GM23338 (cell line): ENCODE results near the gene AEN. TPM values are rescaled to one million over a fixed set of nuclear protein-coding genes. Genes with fewer than 3 reads are reported as not detected.

Experiments
- ATAC-seq: fragments of 200-7000 bp; cut with Tn5 transposase; 3 replicates; pipeline ENCODE4 v1.9.1; 2020
- DNase-seq: peaks from one replicate; pipeline ENCODE4 v3.0.0-alpha.2; 2015; ENCODE audit warnings: low spot score
- H2AFZ ChIP-seq: fragments of 200-600 bp; sonication (generic); 2 replicates; pipeline ENCODE4 v1.8.0; 2016; ENCODE audit warnings: antibody characterized with exemption, mild to moderate bottlenecking, moderate library complexity
- H3F3A ChIP-seq: fragments of 200-600 bp; sonication (generic); replicated peaks from 2 replicates; pipeline ENCODE4 v1.8.0; 2017; ENCODE audit warnings: antibody characterized with exemption, mixed run types, low read depth
- H3K27ac ChIP-seq: fragments of 200-600 bp; sonication (generic); 2 replicates; pipeline ENCODE4 v1.6.1; 2016; ENCODE audit warnings: low read depth
- H3K27me3 ChIP-seq: fragments of 200-600 bp; sonication (generic); 2 replicates; pipeline ENCODE4 v1.8.0; 2016; ENCODE audit warnings: mild to moderate bottlenecking, mixed run types, moderate library complexity; ENCODE audit not compliant: insufficient read depth
- H3K36me3 ChIP-seq: fragments of 200-600 bp; sonication (generic); 2 replicates; pipeline ENCODE4 v1.8.0; 2016; ENCODE audit warnings: mild to moderate bottlenecking; ENCODE audit not compliant: insufficient read depth
- H3K4me1 ChIP-seq: fragments of 200-600 bp; sonication (generic); 2 replicates; pipeline ENCODE4 v1.8.0; 2016; ENCODE audit warnings: mild to moderate bottlenecking, moderate library complexity; ENCODE audit not compliant: insufficient read depth
- H3K4me2 ChIP-seq: fragments of 200-600 bp; sonication (generic); 2 replicates; pipeline ENCODE4 v1.7.1; 2017; ENCODE audit warnings: mixed run types
- H3K4me3 ChIP-seq: fragments of 200-600 bp; sonication (generic); 2 replicates; pipeline ENCODE4 v1.6.1; 2016; ENCODE audit warnings: mixed run types
- H3K79me2 ChIP-seq: fragments of 200-600 bp; sonication (generic); replicated peaks from 2 replicates; pipeline ENCODE4 v1.8.0; 2017; ENCODE audit warnings: mild to moderate bottlenecking; ENCODE audit not compliant: insufficient read depth
- H3K9me2 ChIP-seq: fragments of 200-600 bp; sonication (generic); 2 replicates; pipeline ENCODE4 v1.8.0; 2017; ENCODE audit not compliant: insufficient read depth
- H4K20me1 ChIP-seq: fragments of 200-600 bp; sonication (generic); replicated peaks from 2 replicates; pipeline ENCODE4 v1.8.0; 2017; ENCODE audit warnings: mild to moderate bottlenecking; ENCODE audit not compliant: insufficient read depth
- H3K27ac Mint-ChIP-seq: 2 replicates; pipeline ENCODE4 v1.8.0; 2020; ENCODE audit warnings: inconsistent platforms, mild to moderate bottlenecking, moderate library complexity, mixed read lengths
- H3K27me3 Mint-ChIP-seq: 3 replicates; pipeline ENCODE4 v1.8.0; 2022; ENCODE audit warnings: low read depth, mild to moderate bottlenecking, moderate library complexity, mixed read lengths, inconsistent platforms; ENCODE audit not compliant: insufficient read depth, poor library complexity
- H3K36me3 Mint-ChIP-seq: 3 replicates; pipeline ENCODE4 v1.8.0; 2021; ENCODE audit warnings: low read depth, mild to moderate bottlenecking, inconsistent platforms, moderate library complexity, mixed read lengths
- H3K4me1 Mint-ChIP-seq: 3 replicates; pipeline ENCODE4 v1.8.0; 2020; ENCODE audit warnings: mild to moderate bottlenecking, inconsistent platforms, mixed read lengths
- H3K4me3 Mint-ChIP-seq: 3 replicates; pipeline ENCODE4 v1.8.0; 2021; ENCODE audit warnings: moderate library complexity, mild to moderate bottlenecking, inconsistent platforms, mixed read lengths
- H3K9me3 Mint-ChIP-seq: 3 replicates; pipeline ENCODE4 v1.8.0; 2020; ENCODE audit warnings: moderate library complexity, mild to moderate bottlenecking, inconsistent platforms, mixed read lengths
- CREB1 ChIP-seq: fragments of 250-450 bp; sonication (Bioruptor Pico); IDR thresholded peaks from 2 replicates; pipeline ENCODE4 v1.5.0; 2020; ENCODE audit warnings: low read depth, mild to moderate bottlenecking, moderate library complexity
- ETS1 ChIP-seq: IDR thresholded peaks from 2 replicates; pipeline ENCODE4 v1.6.1; 2016; ENCODE audit warnings: antibody characterized with exemption
- EZH2 ChIP-seq: fragments of 200-600 bp; sonication (generic); IDR thresholded peaks from one replicate; pipeline ENCODE4 v1.8.0; 2017; ENCODE audit warnings: antibody characterized with exemption, mild to moderate bottlenecking, low read depth; ENCODE audit not compliant: unreplicated experiment
- EZH2phosphoT487 ChIP-seq: fragments of 200-600 bp; sonication (generic); IDR thresholded peaks from one replicate; pipeline ENCODE4 v1.8.1; 2018; ENCODE audit warnings: antibody characterized with exemption; ENCODE audit not compliant: unreplicated experiment
- JUNB ChIP-seq: IDR thresholded peaks from one replicate; pipeline ENCODE4 v1.6.1; 2016; ENCODE audit warnings: antibody characterized with exemption; ENCODE audit not compliant: unreplicated experiment
- NANOG ChIP-seq: IDR thresholded peaks from 2 replicates; pipeline ENCODE4 v1.6.1; 2016; ENCODE audit warnings: antibody characterized with exemption, borderline replicate concordance
- POLR2AphosphoS5 ChIP-seq: IDR thresholded peaks from 2 replicates; pipeline ENCODE4 v1.6.1; 2016; ENCODE audit warnings: antibody characterized with exemption, low read depth
- STAT1 ChIP-seq: IDR thresholded peaks from one replicate; pipeline ENCODE4 v1.6.1; 2016; ENCODE audit warnings: antibody characterized with exemption; ENCODE audit not compliant: unreplicated experiment
- ZNF114 ChIP-seq: fragments of 250-450 bp; sonication (Bioruptor Pico); IDR thresholded peaks from 2 replicates; pipeline ENCODE4 v1.5.0; 2020; ENCODE audit warnings: mild to moderate bottlenecking, moderate library complexity
- ZNF331 ChIP-seq: fragments of 250-450 bp; sonication (Bioruptor Pico); IDR thresholded peaks from 2 replicates; pipeline ENCODE4 v1.5.0; 2020; ENCODE audit warnings: low read depth, mild to moderate bottlenecking, moderate library complexity
- ZNF462 ChIP-seq: fragments of 250-450 bp; sonication (Bioruptor Pico); IDR thresholded peaks from 2 replicates; pipeline ENCODE4 v1.5.0; 2020; ENCODE audit warnings: mild to moderate bottlenecking, moderate library complexity
- polyA plus RNA-seq: library from polyadenylated mRNA; unstranded; fragments of >200 nt; fragmentation: Nextera tagmentation; extraction: Ambion mirVana; gene quantifications from 2 replicates; pipeline ENCODE4 v1.2.1, GENCODE V29; 2016
- total RNA-seq: library from RNA; depleted of rRNA; stranded (reverse); fragments of >200 nt; shearing (Covaris generic); gene quantifications from 2 replicates; pipeline ENCODE4 v1.2.3, GENCODE V29; 2014
- TF ChIP-seq, protein P1 (sequence below), 2 experiments: fragments of 200-600 bp in 1 of 2; sonication (generic) in 1 of 2; conservative IDR thresholded peaks; 2 replicates each; pipeline versions ENCODE4 v1.5.1 to v1.6.1; 2016 to 2017; ENCODE audit warnings: antibody characterized with exemption in 2 of 2, low read depth in 2 of 2, mild to moderate bottlenecking in 2 of 2, moderate library complexity in 1 of 2
- TF ChIP-seq, protein P2 (sequence below): IDR thresholded peaks from one replicate; pipeline ENCODE4 v1.6.1; 2018; ENCODE audit warnings: antibody characterized with exemption; ENCODE audit not compliant: unreplicated experiment

Gene AEN
- total and polyA plus RNA-seq, 2 experiments from 2014 or later = 82.3 to 220 TPM

DNA sequence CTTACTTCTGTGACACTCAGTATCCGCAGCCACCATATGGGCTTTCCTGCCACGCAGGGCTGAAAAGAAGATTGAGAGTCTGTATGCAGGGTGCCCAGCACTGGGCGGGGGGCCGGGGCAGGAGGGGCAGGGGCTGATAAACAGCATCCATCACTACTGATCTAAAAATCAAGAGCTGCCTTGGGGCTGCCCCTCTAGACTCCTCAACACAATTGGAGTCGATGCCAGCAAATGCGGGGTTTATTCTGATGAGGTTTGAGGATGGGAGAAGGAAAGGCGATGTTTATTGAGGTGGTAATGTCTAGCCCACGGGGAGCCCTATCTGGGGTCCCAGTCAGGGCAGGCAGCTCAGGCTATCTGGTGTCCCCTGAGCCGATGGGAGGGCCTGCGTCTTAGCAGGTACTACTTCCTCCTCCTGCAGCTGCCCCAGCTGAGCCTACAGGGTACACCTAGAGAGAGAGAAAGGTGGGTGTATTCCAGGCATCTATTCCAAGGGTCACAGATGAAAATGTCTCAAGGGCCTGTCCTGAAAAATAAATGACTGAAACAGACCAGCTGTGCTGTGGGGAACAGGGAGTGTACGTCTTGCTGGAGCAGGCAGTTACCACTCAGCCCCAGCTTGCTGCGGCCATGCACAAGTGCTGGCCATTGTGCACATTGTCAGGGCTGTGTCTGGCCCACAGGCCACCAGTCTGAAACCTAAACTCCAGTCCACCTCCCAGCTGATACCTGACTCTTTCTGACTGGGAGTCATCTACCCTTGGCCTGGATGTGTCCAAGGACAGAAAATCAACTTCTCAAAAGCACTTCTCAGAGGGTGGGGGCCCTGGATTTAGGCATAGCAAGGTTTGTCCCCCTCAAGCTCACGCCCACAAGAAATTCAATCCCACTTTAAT lies 37.2 kb downstream of the AEN start:
- Mint-ChIP-seq H3K27me3 (peaks cover 9% of the 10 kb centered on the region), H3K9me3 (no peaks in the 10 kb centered on the region), H3K4me3 (no peak overlapping the region), H3K4me1 (peaks cover 10% of the 10 kb centered on the region), H3K36me3 (no peaks in the 10 kb centered on the region), H3K27ac (no peak overlapping the region)
- Histone ChIP-seq H4K20me1 (no peaks in the 10 kb centered on the region), H3K4me3 (no peak overlapping the region), H3K9me2 (no peaks in the 10 kb centered on the region), H3K27ac (no peak overlapping the region), H3K27me3 (no peaks in the 10 kb centered on the region), H3K4me2 (no peak overlapping the region), H3K79me2 (no peaks in the 10 kb centered on the region), H3F3A (no peaks in the 10 kb centered on the region), H3K4me1 (no peaks in the 10 kb centered on the region), H3K36me3 (no peaks in the 10 kb centered on the region), H2AFZ (no peak overlapping the region)
- ATAC-seq (peak; percentile 18; the same call in 2 of the 3 replicates), DNase-seq (no peak)
- TF ChIP-seq NANOG (no peak), EZH2 (no peak), ZNF462 (CRISPR knock-in tag) (no peak), JUNB (no peak), ZNF114 (no peak), POLR2AphosphoS5 (no peak), STAT1 (no peak), ETS1 (no peak), ZNF331 (no peak), CREB1 (no peak), EZH2phosphoT487 (no peak)
- TF ChIP-seq, protein P1, sequence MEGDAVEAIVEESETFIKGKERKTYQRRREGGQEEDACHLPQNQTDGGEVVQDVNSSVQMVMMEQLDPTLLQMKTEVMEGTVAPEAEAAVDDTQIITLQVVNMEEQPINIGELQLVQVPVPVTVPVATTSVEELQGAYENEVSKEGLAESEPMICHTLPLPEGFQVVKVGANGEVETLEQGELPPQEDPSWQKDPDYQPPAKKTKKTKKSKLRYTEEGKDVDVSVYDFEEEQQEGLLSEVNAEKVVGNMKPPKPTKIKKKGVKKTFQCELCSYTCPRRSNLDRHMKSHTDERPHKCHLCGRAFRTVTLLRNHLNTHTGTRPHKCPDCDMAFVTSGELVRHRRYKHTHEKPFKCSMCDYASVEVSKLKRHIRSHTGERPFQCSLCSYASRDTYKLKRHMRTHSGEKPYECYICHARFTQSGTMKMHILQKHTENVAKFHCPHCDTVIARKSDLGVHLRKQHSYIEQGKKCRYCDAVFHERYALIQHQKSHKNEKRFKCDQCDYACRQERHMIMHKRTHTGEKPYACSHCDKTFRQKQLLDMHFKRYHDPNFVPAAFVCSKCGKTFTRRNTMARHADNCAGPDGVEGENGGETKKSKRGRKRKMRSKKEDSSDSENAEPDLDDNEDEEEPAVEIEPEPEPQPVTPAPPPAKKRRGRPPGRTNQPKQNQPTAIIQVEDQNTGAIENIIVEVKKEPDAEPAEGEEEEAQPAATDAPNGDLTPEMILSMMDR (conservative IDR thresholded peaks at IDR 0.05; ENCODE audit: low read depth in 2 of 2) = no peak
- TF ChIP-seq, protein P2, sequence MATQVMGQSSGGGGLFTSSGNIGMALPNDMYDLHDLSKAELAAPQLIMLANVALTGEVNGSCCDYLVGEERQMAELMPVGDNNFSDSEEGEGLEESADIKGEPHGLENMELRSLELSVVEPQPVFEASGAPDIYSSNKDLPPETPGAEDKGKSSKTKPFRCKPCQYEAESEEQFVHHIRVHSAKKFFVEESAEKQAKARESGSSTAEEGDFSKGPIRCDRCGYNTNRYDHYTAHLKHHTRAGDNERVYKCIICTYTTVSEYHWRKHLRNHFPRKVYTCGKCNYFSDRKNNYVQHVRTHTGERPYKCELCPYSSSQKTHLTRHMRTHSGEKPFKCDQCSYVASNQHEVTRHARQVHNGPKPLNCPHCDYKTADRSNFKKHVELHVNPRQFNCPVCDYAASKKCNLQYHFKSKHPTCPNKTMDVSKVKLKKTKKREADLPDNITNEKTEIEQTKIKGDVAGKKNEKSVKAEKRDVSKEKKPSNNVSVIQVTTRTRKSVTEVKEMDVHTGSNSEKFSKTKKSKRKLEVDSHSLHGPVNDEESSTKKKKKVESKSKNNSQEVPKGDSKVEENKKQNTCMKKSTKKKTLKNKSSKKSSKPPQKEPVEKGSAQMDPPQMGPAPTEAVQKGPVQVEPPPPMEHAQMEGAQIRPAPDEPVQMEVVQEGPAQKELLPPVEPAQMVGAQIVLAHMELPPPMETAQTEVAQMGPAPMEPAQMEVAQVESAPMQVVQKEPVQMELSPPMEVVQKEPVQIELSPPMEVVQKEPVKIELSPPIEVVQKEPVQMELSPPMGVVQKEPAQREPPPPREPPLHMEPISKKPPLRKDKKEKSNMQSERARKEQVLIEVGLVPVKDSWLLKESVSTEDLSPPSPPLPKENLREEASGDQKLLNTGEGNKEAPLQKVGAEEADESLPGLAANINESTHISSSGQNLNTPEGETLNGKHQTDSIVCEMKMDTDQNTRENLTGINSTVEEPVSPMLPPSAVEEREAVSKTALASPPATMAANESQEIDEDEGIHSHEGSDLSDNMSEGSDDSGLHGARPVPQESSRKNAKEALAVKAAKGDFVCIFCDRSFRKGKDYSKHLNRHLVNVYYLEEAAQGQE = no peak
